HG02870 (cell line): ENCODE results near the gene KLF2.
A peak's percentile ranks its signal among the peaks of the same experiment; 100 is the strongest.

ENCODE experiments used
- ATAC-seq: cut with Tn5 transposase; IDR thresholded peaks from one replicate; pipeline ENCODE4 v1.9.1; 2021; ENCODE audit warnings: mild to moderate bottlenecking, moderate library complexity; ENCODE audit not compliant: unreplicated experiment

Gene KLF2

GRCh38 chr19:16363133-16363851 is 38.7 kb downstream of the KLF2 start:
- no peak for ATAC-seq

- ATAC-seq = no peak
These were observed 39.2 kb downstream of the KLF2 start for GRCh38 chr19:16363852-16364230.

GRCh38 chr19:16364231-16364865 is 39.7 kb downstream of the KLF2 start:
- no peak for ATAC-seq

DNA sequence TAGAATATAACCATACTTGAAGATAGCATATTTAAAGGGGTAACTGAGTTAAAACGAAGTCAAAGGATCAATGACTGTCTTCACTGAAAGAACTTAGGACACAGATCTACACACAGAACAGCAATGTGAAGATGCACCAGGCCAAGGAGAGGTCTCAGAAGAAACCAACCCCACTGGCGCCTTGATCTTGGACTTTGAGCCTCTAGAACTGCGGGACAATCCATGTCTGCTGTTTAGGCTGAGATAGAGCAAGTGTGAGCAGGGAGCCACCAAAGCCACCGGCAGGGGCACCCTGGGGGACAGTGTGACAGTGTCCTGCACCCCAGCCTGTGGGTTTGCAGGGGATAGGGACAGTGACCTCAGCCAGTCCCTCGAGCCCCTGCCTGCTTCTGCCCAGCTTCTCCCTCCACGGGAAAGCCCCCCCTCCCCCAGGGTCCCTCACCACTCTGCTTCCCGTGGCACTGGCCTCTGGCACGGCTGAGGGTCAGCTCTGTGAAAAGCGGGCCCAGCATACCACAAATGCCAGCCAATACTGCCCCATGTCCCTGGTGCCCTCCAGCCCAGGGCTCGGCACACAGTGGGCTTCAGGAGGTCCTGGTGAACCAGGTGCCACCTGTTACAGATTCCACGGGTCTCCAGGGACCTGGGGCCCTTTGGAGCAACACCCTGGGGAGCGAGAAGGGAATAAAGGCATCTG is 40.8 kb downstream of the KLF2 start:
- no peak for ATAC-seq

DNA sequence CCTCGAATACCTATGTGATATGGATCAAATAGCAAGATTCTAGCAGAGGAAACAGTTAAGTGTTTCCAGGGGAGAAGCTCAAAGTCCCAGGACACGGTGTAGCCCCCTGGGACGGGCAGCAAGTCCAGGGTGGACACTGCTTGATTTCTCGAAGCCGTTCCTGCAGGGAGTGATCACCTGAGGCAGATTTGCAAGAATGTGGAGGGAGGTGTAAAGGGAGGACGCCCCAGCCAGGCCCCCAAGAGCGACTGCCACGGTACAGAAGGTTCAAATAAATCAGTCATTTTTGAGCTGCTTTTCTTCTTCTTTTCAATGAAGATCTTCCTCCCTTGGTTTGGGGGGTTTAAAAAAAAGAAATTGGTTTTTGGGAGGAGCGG is 41.4 kb downstream of the KLF2 start:
- no peak for ATAC-seq

GRCh38 chr19:16366433-16367260 is 42.0 kb downstream of the KLF2 start:
- no peak for ATAC-seq

DNA sequence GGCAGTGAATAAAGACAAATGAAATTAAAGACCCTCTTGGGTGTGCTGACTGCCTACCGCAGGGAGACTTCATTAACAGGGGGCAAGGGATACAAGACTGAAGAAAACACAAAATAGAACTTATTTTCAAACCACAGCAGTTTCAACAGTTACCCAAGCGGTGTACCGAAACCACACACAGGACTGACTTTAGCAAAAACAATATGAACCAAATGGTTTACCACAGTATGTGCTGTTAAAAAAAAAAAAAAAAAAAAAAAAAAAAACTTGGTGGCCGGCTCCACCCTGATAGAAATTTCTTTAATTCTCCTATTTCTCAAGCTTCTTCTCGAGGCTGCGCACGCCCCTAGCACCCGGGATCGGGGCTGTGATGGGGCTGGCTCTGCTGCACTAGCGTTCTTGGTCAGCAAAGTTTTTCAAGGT is 42.6 kb downstream of the KLF2 start:
- peak; percentile 42 for ATAC-seq

GRCh38 chr19:16368385-16369305 is 44.0 kb downstream of the KLF2 start:
- ATAC-seq = no peak

DNA sequence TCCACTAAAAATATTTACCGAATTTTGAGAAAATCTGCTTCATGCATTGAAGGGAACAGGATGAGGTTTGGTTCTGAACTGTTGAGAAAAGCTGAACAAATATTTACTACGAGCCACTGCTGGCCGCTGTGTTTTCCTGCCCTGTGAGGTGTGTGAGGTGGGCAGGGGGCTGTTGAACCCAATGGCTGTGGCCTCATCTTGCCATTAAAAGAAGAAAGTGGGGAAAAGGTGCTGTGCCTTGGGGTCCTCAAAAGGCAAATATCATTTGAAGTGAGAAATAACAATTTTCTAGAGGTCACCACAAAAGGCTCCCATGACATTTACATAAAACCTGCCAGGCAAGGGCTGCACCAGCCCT is 44.7 kb downstream of the KLF2 start:
- no peak for ATAC-seq

GRCh38 chr19:16369664-16370576 is 45.3 kb downstream of the KLF2 start:
- no peak for ATAC-seq

- no peak for ATAC-seq
These were observed 46.2 kb downstream of the KLF2 start for GRCh38 chr19:16370641-16371391.

- peak; percentile 55 for ATAC-seq
These were observed 46.9 kb downstream of the KLF2 start for GRCh38 chr19:16371540-16371986.

- ATAC-seq = no peak
These were observed 47.7 kb downstream of the KLF2 start for GRCh38 chr19:16372065-16372915.

DNA sequence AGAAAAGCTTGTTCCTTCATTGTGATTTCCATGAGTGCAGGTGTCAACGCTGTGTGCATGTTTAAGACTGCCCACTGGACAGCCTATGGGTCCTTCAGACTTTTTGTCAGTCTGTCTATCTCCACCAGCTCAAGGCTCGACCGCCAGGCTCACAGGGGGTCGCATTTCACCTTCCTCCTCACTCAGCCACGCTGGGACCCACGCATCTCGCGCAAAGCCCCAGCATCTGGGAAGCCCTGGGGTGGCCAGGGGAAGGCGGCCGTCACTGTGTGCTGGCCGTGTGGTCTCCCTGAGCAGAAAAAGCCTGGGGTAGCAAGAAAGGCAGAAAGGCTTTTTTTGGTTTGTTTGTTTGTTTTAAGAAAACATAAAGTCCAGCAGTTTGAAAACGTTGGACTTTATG is 48.5 kb downstream of the KLF2 start:
- ATAC-seq = no peak

- no peak for ATAC-seq
These were observed 48.9 kb downstream of the KLF2 start for GRCh38 chr19:16373532-16373931.

- ATAC-seq = no peak
These were observed 49.4 kb downstream of the KLF2 start for GRCh38 chr19:16373989-16374388.

- no peak for ATAC-seq
These were observed 49.8 kb downstream of the KLF2 start for GRCh38 chr19:16374436-16374835.
